Fibroblast of pulmonary artery (primary cell): ENCODE data around the gene DEAF1.

Experiments
- DNase-seq: peaks from one replicate; pipeline ENCODE4 v3.0.0-alpha.2; 2010; ENCODE audit warnings: low read depth
- H3K4me3 ChIP-seq: replicated peaks from 2 replicates; pipeline ENCODE4 v1.5.1; 2011; ENCODE audit warnings: low read depth, mild to moderate bottlenecking, control low read depth, low read length, moderate library complexity
- TF ChIP-seq, protein P1 (sequence below): IDR thresholded peaks from 2 replicates; pipeline ENCODE4 v1.5.1; 2011; ENCODE audit warnings: mild to moderate bottlenecking, control low read depth, low read length, inconsistent platforms; ENCODE audit errors: missing control alignments

Gene DEAF1

DNA sequence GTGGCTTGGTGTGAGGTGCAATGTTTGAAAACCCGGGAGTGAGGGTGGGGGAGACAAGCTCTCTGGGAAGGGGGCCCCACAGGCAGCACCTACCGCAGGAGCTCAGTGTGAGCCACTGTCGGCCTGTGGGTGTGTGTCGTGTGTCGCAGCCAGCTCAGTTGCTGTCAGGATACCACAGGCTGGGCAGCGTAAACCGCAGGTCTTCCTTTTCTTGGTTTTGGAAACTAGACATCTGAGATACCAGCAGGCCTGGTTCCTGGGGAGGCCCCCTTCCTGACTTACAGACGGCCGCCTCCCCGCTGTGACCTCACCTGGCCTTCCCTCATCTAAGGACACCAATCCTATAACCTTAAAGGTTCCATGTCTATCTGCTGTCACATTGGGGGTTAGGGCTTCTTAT is 98.6 kb downstream of the DEAF1 start:
- TF ChIP-seq, protein P1, sequence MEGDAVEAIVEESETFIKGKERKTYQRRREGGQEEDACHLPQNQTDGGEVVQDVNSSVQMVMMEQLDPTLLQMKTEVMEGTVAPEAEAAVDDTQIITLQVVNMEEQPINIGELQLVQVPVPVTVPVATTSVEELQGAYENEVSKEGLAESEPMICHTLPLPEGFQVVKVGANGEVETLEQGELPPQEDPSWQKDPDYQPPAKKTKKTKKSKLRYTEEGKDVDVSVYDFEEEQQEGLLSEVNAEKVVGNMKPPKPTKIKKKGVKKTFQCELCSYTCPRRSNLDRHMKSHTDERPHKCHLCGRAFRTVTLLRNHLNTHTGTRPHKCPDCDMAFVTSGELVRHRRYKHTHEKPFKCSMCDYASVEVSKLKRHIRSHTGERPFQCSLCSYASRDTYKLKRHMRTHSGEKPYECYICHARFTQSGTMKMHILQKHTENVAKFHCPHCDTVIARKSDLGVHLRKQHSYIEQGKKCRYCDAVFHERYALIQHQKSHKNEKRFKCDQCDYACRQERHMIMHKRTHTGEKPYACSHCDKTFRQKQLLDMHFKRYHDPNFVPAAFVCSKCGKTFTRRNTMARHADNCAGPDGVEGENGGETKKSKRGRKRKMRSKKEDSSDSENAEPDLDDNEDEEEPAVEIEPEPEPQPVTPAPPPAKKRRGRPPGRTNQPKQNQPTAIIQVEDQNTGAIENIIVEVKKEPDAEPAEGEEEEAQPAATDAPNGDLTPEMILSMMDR = no peak

DNA sequence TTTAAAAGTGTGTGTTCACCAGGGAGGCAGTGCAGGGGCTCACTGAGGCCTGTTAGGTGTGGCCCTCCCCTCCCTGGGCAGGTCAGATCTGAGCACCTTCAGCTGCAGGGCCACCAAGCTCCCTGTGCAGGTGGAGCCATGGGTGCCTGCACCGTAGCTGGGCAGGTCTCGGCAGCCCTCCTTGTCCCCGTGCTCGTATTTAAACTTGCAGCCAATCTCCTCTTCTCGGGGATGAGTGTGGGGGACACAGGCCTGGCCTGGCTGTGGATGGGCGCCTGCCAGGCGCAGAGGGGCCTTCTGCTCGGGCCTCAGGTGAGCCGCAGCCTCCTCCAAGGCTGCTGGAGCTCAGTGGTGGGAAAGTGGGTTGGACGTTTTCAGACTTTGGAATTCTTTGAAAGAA is 99.6 kb downstream of the DEAF1 start:
- TF ChIP-seq, protein P1 = no peak
- no peak overlapping the region for H3K4me3 ChIP-seq
- no peak for DNase-seq

More for the DNA sequence above, 98.6 kb downstream of the DEAF1 start:
- no peak for DNase-seq
- H3K4me3 ChIP-seq = no peak overlapping the region
